SK-N-SH treated with all-trans-retinoic acid at 6 μM for 48 hours (cell line): ENCODE measurements around the gene RSF1.

Source experiments
- ATAC-seq: fragments of 200-7000 bp; cut with Tn5 transposase; 3 replicates; pipeline ENCODE4 v1.9.1; 2020; ENCODE audit warnings: mild to moderate bottlenecking, moderate library complexity
- ARNTL ChIP-seq: fragments of 450-650 bp; formaldehyde crosslinking; IDR thresholded peaks from 2 replicates; pipeline ENCODE4 v1.5.0; 2020; ENCODE audit warnings: low read depth, mild to moderate bottlenecking, moderate library complexity, borderline replicate concordance
- BACH2 ChIP-seq: fragments of 250-450 bp; sonication (Bioruptor Pico); IDR thresholded peaks from 2 replicates; pipeline ENCODE4 v1.9.0; 2021; ENCODE audit warnings: mild to moderate bottlenecking, borderline replicate concordance
- CREB5 ChIP-seq: fragments of 250-450 bp; sonication (Bioruptor Pico); IDR thresholded peaks from 2 replicates; pipeline ENCODE4 v1.5.1; 2020; ENCODE audit warnings: low read depth, mild to moderate bottlenecking, moderate library complexity
- CSDC2 ChIP-seq: fragments of 250-450 bp; sonication (Bioruptor Pico); IDR thresholded peaks from 2 replicates; pipeline ENCODE4 v1.5.0; 2020; ENCODE audit warnings: mild to moderate bottlenecking, moderate library complexity
- CSRNP3 ChIP-seq: fragments of 250-450 bp; sonication (Bioruptor Pico); IDR thresholded peaks from 2 replicates; pipeline ENCODE4 v1.5.1; 2021; ENCODE audit warnings: mild to moderate bottlenecking, moderate library complexity
- ESRRG ChIP-seq: fragments of 250-450 bp; sonication (Bioruptor Pico); IDR thresholded peaks from 2 replicates; pipeline ENCODE4 v1.6.1; 2021; ENCODE audit warnings: mild to moderate bottlenecking
- GLIS3 ChIP-seq: fragments of 250-450 bp; sonication (Bioruptor Pico); IDR thresholded peaks from 2 replicates; pipeline ENCODE4 v1.5.0; 2020; ENCODE audit warnings: mild to moderate bottlenecking, moderate library complexity
- ISL1 ChIP-seq: fragments of 250-450 bp; sonication (Bioruptor Pico); IDR thresholded peaks from 2 replicates; pipeline ENCODE4 v2.1.2; 2022; ENCODE audit warnings: mild to moderate bottlenecking, moderate library complexity
- OSR1 ChIP-seq: fragments of 250-450 bp; sonication (Bioruptor Pico); IDR thresholded peaks from 2 replicates; pipeline ENCODE4 v1.8.0; 2022; ENCODE audit warnings: moderate library complexity, mild to moderate bottlenecking, inconsistent platforms
- PATZ1 ChIP-seq: fragments of 250-450 bp; sonication (Bioruptor Pico); IDR thresholded peaks from 2 replicates; pipeline ENCODE4 v1.8.0; 2020; ENCODE audit warnings: mild to moderate bottlenecking, moderate library complexity, borderline replicate concordance
- POU6F1 ChIP-seq: fragments of 250-450 bp; sonication (Bioruptor Pico); IDR thresholded peaks from 2 replicates; pipeline ENCODE4 v1.8.0; 2021; ENCODE audit warnings: low read depth, mild to moderate bottlenecking, moderate library complexity, borderline replicate concordance
- PPARA ChIP-seq: fragments of 250-450 bp; sonication (Bioruptor Pico); IDR thresholded peaks from 2 replicates; pipeline ENCODE4 v1.5.0; 2020; ENCODE audit warnings: mild to moderate bottlenecking, borderline replicate concordance
- RARB ChIP-seq: fragments of 250-450 bp; sonication (Bioruptor Pico); IDR thresholded peaks from 2 replicates; pipeline ENCODE4 v1.8.0; 2021; ENCODE audit warnings: mild to moderate bottlenecking, moderate library complexity
- SNAI2 ChIP-seq: fragments of 250-450 bp; sonication (Bioruptor Pico); IDR thresholded peaks from 2 replicates; pipeline ENCODE4 v1.5.0; 2020; ENCODE audit warnings: mild to moderate bottlenecking, moderate library complexity
- TCF4 ChIP-seq: fragments of 250-450 bp; sonication (Bioruptor Pico); IDR thresholded peaks from 2 replicates; pipeline ENCODE4 v1.8.0; 2021; ENCODE audit warnings: mild to moderate bottlenecking, moderate library complexity, borderline replicate concordance
- TOX ChIP-seq: fragments of 250-450 bp; sonication (Bioruptor Pico); IDR thresholded peaks from 2 replicates; pipeline ENCODE4 v1.8.0; 2021; ENCODE audit warnings: mild to moderate bottlenecking, moderate library complexity, borderline replicate concordance
- ZC3H10 ChIP-seq: fragments of 250-450 bp; sonication (Bioruptor Pico); IDR thresholded peaks from 2 replicates; pipeline ENCODE4 v1.5.1; 2021; ENCODE audit warnings: mild to moderate bottlenecking, moderate library complexity
- ZFP3 ChIP-seq: fragments of 250-450 bp; sonication (Bioruptor Pico); IDR thresholded peaks from 2 replicates; pipeline ENCODE4 v1.5.0; 2020; ENCODE audit warnings: mild to moderate bottlenecking, moderate library complexity
- ZNF565 ChIP-seq: fragments of 450-650 bp; formaldehyde crosslinking; conservative IDR thresholded peaks from 2 replicates; pipeline ENCODE4 v1.5.0; 2020; ENCODE audit warnings: low read depth, mild to moderate bottlenecking, moderate library complexity
- ZNF70 ChIP-seq: fragments of 450-650 bp; formaldehyde crosslinking; IDR thresholded peaks from 2 replicates; pipeline ENCODE4 v1.5.0; 2020; ENCODE audit warnings: mild to moderate bottlenecking, moderate library complexity
- ZNF8 ChIP-seq: fragments of 450-650 bp; formaldehyde crosslinking; IDR thresholded peaks from 2 replicates; pipeline ENCODE4 v1.5.0; 2020; ENCODE audit warnings: mild to moderate bottlenecking, moderate library complexity
- TF ChIP-seq, protein P1 (sequence below): fragments of 250-450 bp; sonication (Bioruptor Pico); IDR thresholded peaks from 2 replicates; pipeline ENCODE4 v1.5.0; 2020; ENCODE audit warnings: mild to moderate bottlenecking, moderate library complexity

The RSF1 gene

GRCh38 chr11:77710358-77710757 is 110.2 kb downstream of the RSF1 start:
- peak; percentile 56; the same call in 2 of the 3 replicates for ATAC-seq

DNA sequence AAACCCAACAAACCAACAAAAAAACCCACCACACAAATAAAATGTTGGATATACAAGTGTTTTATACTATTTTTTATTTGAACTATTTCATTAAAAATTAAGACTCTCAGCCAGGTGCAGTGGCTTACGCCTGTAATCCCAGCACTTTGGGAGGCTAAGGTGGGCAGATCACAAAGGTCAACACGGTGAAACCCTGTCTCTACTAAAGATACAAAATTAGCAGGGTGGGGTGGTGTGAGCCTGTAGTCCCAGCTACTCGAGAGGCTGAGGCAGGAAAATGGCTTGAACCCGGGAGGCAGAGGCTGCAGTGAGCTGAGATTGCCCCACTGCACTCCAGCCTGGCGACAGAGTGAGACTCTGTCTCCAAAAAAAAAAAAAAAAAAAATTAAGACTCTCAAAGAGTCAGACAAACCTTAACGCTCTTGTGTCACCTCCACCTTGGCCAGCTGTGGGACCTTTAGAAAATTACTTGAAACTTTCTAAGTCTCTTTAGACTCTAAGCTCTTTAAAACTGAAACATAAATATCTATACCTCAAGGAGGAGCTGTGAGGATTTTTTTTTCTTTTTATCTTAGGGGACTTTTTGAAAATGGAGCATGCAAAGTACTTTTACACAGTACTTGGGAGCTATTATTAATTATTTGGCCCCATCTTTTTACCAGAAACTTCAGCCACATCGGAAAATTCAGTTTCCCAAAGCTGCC is 114.5 kb downstream of the RSF1 start:
- ATAC-seq = no peak
- TF ChIP-seq ZNF565 (CRISPR knock-in tag) = no peak

More at GRCh38 chr11:77710358-77710757, 110.2 kb downstream of the RSF1 start:
- TF ChIP-seq GLIS3 (CRISPR knock-in tag) (no peak), TOX (CRISPR knock-in tag) (no peak), OSR1 (CRISPR knock-in tag) (no peak), ESRRG (CRISPR knock-in tag) (no peak), POU6F1 (no peak), ARNTL (CRISPR knock-in tag) (no peak), CREB5 (no peak), ZNF565 (CRISPR knock-in tag) (no peak), ZNF70 (CRISPR knock-in tag) (no peak), PPARA (CRISPR knock-in tag) (no peak), PATZ1 (CRISPR knock-in tag) (no peak), ISL1 (CRISPR knock-in tag) (no peak), ZC3H10 (CRISPR knock-in tag) (no peak)
- TF ChIP-seq, protein P1, sequence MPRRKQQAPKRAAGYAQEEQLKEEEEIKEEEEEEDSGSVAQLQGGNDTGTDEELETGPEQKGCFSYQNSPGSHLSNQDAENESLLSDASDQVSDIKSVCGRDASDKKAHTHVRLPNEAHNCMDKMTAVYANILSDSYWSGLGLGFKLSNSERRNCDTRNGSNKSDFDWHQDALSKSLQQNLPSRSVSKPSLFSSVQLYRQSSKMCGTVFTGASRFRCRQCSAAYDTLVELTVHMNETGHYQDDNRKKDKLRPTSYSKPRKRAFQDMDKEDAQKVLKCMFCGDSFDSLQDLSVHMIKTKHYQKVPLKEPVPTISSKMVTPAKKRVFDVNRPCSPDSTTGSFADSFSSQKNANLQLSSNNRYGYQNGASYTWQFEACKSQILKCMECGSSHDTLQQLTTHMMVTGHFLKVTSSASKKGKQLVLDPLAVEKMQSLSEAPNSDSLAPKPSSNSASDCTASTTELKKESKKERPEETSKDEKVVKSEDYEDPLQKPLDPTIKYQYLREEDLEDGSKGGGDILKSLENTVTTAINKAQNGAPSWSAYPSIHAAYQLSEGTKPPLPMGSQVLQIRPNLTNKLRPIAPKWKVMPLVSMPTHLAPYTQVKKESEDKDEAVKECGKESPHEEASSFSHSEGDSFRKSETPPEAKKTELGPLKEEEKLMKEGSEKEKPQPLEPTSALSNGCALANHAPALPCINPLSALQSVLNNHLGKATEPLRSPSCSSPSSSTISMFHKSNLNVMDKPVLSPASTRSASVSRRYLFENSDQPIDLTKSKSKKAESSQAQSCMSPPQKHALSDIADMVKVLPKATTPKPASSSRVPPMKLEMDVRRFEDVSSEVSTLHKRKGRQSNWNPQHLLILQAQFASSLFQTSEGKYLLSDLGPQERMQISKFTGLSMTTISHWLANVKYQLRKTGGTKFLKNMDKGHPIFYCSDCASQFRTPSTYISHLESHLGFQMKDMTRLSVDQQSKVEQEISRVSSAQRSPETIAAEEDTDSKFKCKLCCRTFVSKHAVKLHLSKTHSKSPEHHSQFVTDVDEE (CRISPR knock-in tag) = no peak

DNA sequence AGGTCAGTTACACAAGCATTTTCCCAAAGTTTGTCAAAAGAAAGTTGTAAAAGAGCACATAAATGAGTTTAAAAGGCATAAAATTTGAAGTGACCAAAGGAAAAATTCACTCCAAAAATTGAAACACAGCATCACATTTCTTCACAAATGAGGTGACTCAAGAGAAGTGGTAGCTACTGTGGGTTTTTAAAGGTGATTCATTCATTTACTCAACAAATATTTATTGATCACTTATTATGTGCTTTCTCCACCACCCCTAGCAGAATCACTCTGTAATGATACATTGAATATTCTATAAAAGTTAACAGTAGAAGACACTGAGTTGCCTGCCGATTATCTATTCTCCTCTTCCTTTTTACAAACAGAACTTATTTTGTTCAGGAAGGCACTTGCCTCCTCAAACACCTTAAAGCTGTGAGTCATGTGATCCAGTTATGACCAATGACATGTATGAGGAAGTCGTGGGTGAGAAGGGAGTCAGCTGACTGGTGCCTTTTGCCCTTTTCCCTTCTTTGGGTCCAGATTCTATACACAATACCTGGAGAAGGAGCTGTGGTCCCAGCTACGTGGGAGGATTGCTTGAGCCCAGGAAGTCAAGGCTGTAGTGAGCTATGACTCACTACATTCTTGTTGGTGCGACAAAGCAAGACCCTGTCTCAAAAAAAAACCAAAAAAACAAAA is 115.2 kb downstream of the RSF1 start:
- no peak for TF ChIP-seq OSR1 (CRISPR knock-in tag)
- TF ChIP-seq CREB5 = no peak
- TF ChIP-seq TCF4 (CRISPR knock-in tag) = no peak
- no peak for TF ChIP-seq BACH2 (CRISPR knock-in tag)
- no peak for TF ChIP-seq ZC3H10 (CRISPR knock-in tag)
- TF ChIP-seq CSDC2 (CRISPR knock-in tag) = no peak
- TF ChIP-seq ARNTL (CRISPR knock-in tag) = no peak
- no peak for TF ChIP-seq PATZ1 (CRISPR knock-in tag)
- TF ChIP-seq ESRRG (CRISPR knock-in tag) = no peak
- TF ChIP-seq RARB = no peak
- TF ChIP-seq CSRNP3 (CRISPR knock-in tag) = no peak
- no peak for TF ChIP-seq POU6F1
- TF ChIP-seq ZFP3 (CRISPR knock-in tag) = no peak
- no peak for TF ChIP-seq SNAI2 (CRISPR knock-in tag)
- no peak for TF ChIP-seq GLIS3 (CRISPR knock-in tag)
- no peak for TF ChIP-seq ZNF8
- TF ChIP-seq, all 23 proteins: peak for 0
- ATAC-seq = no peak
